Measurements from ENCODE around the gene MRFAP1L1.

DNA sequence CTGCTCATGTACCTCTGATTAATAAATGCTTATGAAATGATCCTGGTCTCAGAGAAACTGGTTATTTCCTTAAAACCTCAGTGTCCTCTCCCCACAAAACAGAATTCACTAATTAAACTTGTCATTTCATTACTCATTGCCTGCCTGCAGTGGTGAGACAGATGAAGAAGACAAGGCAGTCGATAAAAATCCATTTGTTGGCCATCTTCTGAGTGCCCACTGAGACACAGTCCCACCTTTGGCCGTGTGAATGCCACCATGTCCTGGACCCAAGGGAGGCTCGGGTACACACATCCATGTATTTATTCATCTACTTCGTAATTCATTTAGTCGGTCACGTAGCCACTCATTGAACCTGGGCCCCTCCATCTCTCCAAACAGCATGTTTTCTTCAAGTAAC, 12.5 kb downstream of the MRFAP1L1 start:
- TF ChIP-seq, protein P1, sequence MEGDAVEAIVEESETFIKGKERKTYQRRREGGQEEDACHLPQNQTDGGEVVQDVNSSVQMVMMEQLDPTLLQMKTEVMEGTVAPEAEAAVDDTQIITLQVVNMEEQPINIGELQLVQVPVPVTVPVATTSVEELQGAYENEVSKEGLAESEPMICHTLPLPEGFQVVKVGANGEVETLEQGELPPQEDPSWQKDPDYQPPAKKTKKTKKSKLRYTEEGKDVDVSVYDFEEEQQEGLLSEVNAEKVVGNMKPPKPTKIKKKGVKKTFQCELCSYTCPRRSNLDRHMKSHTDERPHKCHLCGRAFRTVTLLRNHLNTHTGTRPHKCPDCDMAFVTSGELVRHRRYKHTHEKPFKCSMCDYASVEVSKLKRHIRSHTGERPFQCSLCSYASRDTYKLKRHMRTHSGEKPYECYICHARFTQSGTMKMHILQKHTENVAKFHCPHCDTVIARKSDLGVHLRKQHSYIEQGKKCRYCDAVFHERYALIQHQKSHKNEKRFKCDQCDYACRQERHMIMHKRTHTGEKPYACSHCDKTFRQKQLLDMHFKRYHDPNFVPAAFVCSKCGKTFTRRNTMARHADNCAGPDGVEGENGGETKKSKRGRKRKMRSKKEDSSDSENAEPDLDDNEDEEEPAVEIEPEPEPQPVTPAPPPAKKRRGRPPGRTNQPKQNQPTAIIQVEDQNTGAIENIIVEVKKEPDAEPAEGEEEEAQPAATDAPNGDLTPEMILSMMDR (IDR thresholded peaks at IDR 0.05; ENCODE audit: poor library complexity, severe bottlenecking): no peak
- no peak for TF ChIP-seq RAD21 (conservative IDR thresholded peaks at IDR 0.05)
- TF ChIP-seq POLR2AphosphoS5 (IDR thresholded peaks at IDR 0.05): no peak
